Measurements from ENCODE around the gene A3GALT2. TPM values are rescaled to one million over a fixed set of nuclear protein-coding genes. Genes with fewer than 3 reads are reported as not detected.

A3GALT2 gene
- total and polyA plus RNA-seq, 9 of the 15 experiments (the other 6 are each of a cell fraction or from before 2014, with no cell fraction given): not detected

- no peak for TF ChIP-seq ZBTB33 (CRISPR knock-in tag; IDR thresholded peaks at IDR 0.05)
- no peak for TF ChIP-seq TRIM28 (IDR thresholded peaks at IDR 0.05)
Observed at GRCh38 chr1:33299461-33300155, 21.3 kb downstream of the A3GALT2 start (continued).

- H3K27ac ChIP-seq (ENCODE audit: extremely low read depth, low read depth, low read length): no peak overlapping the region
- no peaks in the 10 kb centered on the region for H3K9me1 ChIP-seq (ENCODE audit: control insufficient read depth, insufficient read depth, low read length)
- no peaks in the 10 kb centered on the region for H3K9me3 ChIP-seq (replicated peaks; ENCODE audit: control insufficient read depth, insufficient read depth, low read depth, low read length)
- no TSS peak for BruUV-seq (replicated peaks)
- 23% methylated on average over 18 of the region's 18 CpGs for WGBS (ENCODE audit: insufficient coverage, low coverage, missing lambda C conversion rate)
- peak; percentile 91 for ATAC-seq
- H3K4me2 ChIP-seq (ENCODE audit: insufficient read depth, low read length): no peak overlapping the region
- DNase-seq (ENCODE audit: extremely low read depth in 1 of 4, low spot score in 3 of 4): peak; percentile 79 to 86 (median 83)
- no peaks in the 10 kb centered on the region for H3K79me2 ChIP-seq (ENCODE audit: control insufficient read depth, insufficient read depth, low read length)
- H3K36me3 ChIP-seq (ENCODE audit: control insufficient read depth, insufficient read depth, low read length): no peaks in the 10 kb centered on the region
- no peak overlapping the region for H3K4me3 ChIP-seq
- in situ Hi-C loops (cut with MboI) (loop anchor here (5.0 to 10.0 kb wide), 3 partner anchors 69 to 314 kb away; no protein-coding TSS in a partner anchor), intact Hi-C loops (cut with micrococcal nuclease) (loop anchor here (1.0 to 10.0 kb wide), 2 partner anchors 80 to 164 kb away; no protein-coding TSS in a partner anchor)
- POLR2A ChIA-PET: interaction anchor here (1.3 kb wide), 1 partner anchor 22 kb away, joined by 4 read pairs; the partner anchor contains the start of gene A3GALT2
- no peak overlapping the region for H3K9ac ChIP-seq (ENCODE audit: insufficient read depth in 1 of 2, low read depth in 2 of 2, low read length in 2 of 2)
- CTCF ChIA-PET (ENCODE audit: low intra/inter-chr PET ratio): interaction anchor here (0.6 kb wide), 1 partner anchor 849 kb away, joined by 3 read pairs; no protein-coding TSS in a partner anchor
- H2AFZ ChIP-seq (ENCODE audit: low read depth, low read length): no peak overlapping the region
- peak; percentile 92 for FAIRE-seq
- peaks cover 0 to 6% of the 10 kb centered on the region in 2 experiments; a peak in 1 of 5 replicates for H3K4me1 ChIP-seq (replicated peaks in 1 of 2; ENCODE audit: control insufficient read depth in 2 of 2, insufficient read depth in 2 of 2, low read length in 2 of 2)
- H3K27me3 ChIP-seq (ENCODE audit: control insufficient read depth in 2 of 2, insufficient read depth in 2 of 2, low read length in 2 of 2): peaks cover 0 to 25% of the 10 kb centered on the region in 2 experiments; a peak in 4 of 5 replicates
- 0 out of 2 replicates have a peak, but pooled peaks cover 4% of the 10 kb centered on the region for H4K20me1 ChIP-seq (replicated peaks; ENCODE audit: control insufficient read depth, insufficient read depth, low read length)
- TF ChIP-seq YY1 (IDR thresholded peaks at IDR 0.05; ENCODE audit: borderline replicate concordance in 1 of 3, control insufficient read depth in 1 of 3, extremely low read depth in 1 of 3, insufficient read depth in 3 of 3, insufficient read length in 1 of 3, insufficient replicate concordance in 2 of 3, low read depth in 1 of 3, low read length in 2 of 3) (peak in 2 of 3 experiments; percentile 61 to 70), ZNF134 (CRISPR knock-in tag; conservative IDR thresholded peaks at IDR 0.05) (no peak), ZBTB1 (CRISPR knock-in tag; IDR thresholded peaks at IDR 0.05; ENCODE audit: borderline replicate concordance, low read depth) (no peak), SNIP1 (IDR thresholded peaks at IDR 0.05; ENCODE audit: low read depth) (no peak), DDX20 (tag; IDR thresholded peaks at IDR 0.05; ENCODE audit: low read depth) (no peak), ZBTB2 (IDR thresholded peaks at IDR 0.05) (no peak), MAZ (CRISPR knock-in tag; conservative IDR thresholded peaks at IDR 0.05 in 1 of 2, IDR thresholded peaks at IDR 0.05 in 1 of 2) (0 out of 4 replicates have a peak, but pooled peaks of 1 of the 2 experiments have one; percentile 15), BHLHE40 (IDR thresholded peaks at IDR 0.05; ENCODE audit: low read length) (no peak), KDM2B (CRISPR knock-in tag; IDR thresholded peaks at IDR 0.05) (no peak), ZNF511 (CRISPR knock-in tag; IDR thresholded peaks at IDR 0.05) (no peak), JUN (IDR thresholded peaks at IDR 0.05; ENCODE audit: borderline replicate concordance, low read depth, low read length) (peak; percentile 10; the same call in 1 of the 2 replicates), JUN (CRISPR knock-in tag; IDR thresholded peaks at IDR 0.05; ENCODE audit: borderline replicate concordance) (no peak)
Observed at GRCh38 chr1:33298623-33299277, 22.1 kb downstream of the A3GALT2 start.
